CD4-positive, CD25-positive, alpha-beta regulatory T cell (primary cell): ENCODE results near the gene RNASEH2A. TPM values are rescaled to one million over a fixed set of nuclear protein-coding genes. Genes with fewer than 3 reads are reported as not detected.

Experiments
- ATAC-seq, 2 donors: fragments of 150-1000 bp; cut with Tn5 transposase; one replicate each; pipeline ENCODE4 v1.10.0; 2021; ENCODE audit warnings: low read depth in 2 of 2, moderate number of reproducible peaks in 2 of 2, moderate library complexity in 1 of 2
- DNase-seq, 3 donors: peaks; one replicate each; pipeline versions ENCODE4 v3.0.0 to v3.0.0-alpha.2; 2012 to 2022; ENCODE audit warnings: mixed read lengths in 1 of 3
- H3K27ac ChIP-seq: one replicate; pipeline ENCODE4 v1.7.0; 2013; ENCODE audit warnings: mild to moderate bottlenecking, low read length; ENCODE audit not compliant: insufficient read depth, poor library complexity, severe bottlenecking
- H3K27me3 ChIP-seq: one replicate; pipeline ENCODE4 v1.7.0; 2013; ENCODE audit warnings: low read length; ENCODE audit not compliant: control insufficient read depth, insufficient read depth
- H3K36me3 ChIP-seq: one replicate; pipeline ENCODE4 v1.7.0; 2013; ENCODE audit warnings: mild to moderate bottlenecking, low read length, moderate library complexity; ENCODE audit not compliant: control insufficient read depth, insufficient read depth
- H3K4me1 ChIP-seq: 2 replicates; pipeline ENCODE4 v1.7.0; 2013; ENCODE audit warnings: mild to moderate bottlenecking, low read length; ENCODE audit not compliant: insufficient read depth, control insufficient read depth, poor library complexity, severe bottlenecking
- H3K4me3 ChIP-seq: one replicate; pipeline ENCODE4 v1.7.0; 2013; ENCODE audit warnings: low read depth, mild to moderate bottlenecking, low read length, moderate library complexity
- H3K9me3 ChIP-seq, 2 experiments: 1 replicate in 1 of 2; 2 replicates in 1 of 2; pipeline ENCODE4 v1.7.0; 2013; ENCODE audit warnings: low read length in 2 of 2, mild to moderate bottlenecking in 1 of 2, moderate library complexity in 1 of 2; ENCODE audit not compliant: control insufficient read depth in 2 of 2
- H3K27ac Mint-ChIP-seq, 3 donors: one replicate each; pipeline ENCODE4 v1.8.0; 2020 to 2022; ENCODE audit warnings: mild to moderate bottlenecking in 3 of 3, mixed read lengths in 3 of 3, moderate library complexity in 2 of 3
- H3K27me3 Mint-ChIP-seq: one replicate; pipeline ENCODE4 v1.8.0; 2022; ENCODE audit warnings: mild to moderate bottlenecking, mixed read lengths
- H3K36me3 Mint-ChIP-seq: one replicate; pipeline ENCODE4 v1.8.0; 2020; ENCODE audit warnings: mixed read lengths
- H3K4me1 Mint-ChIP-seq, 4 donors: one replicate each; pipeline ENCODE4 v1.8.0; 2020 to 2022; ENCODE audit warnings: mixed read lengths in 4 of 4, mild to moderate bottlenecking in 1 of 4
- H3K4me3 Mint-ChIP-seq, 4 donors: one replicate each; pipeline ENCODE4 v1.8.0; 2020 to 2022; ENCODE audit warnings: mild to moderate bottlenecking in 4 of 4, mixed read lengths in 4 of 4, moderate library complexity in 3 of 4
- H3K9me3 Mint-ChIP-seq, 7 donors: one replicate each; pipeline ENCODE4 v1.8.0; 2020 to 2022; ENCODE audit warnings: mixed read lengths in 7 of 7, mild to moderate bottlenecking in 3 of 7, moderate library complexity in 2 of 7
- polyA plus RNA-seq, 4 donors: library from polyadenylated mRNA; unstranded; fragments of 300-500 nt; fragmentation: Illumina TruSeq; gene quantifications; one replicate each; pipeline ENCODE4 v1.2.3, GENCODE V29; 2021
- total RNA-seq: library from RNA; stranded (reverse); gene quantifications from one replicate; pipeline ENCODE4 v1.2.3, GENCODE V29; 2022

Gene RNASEH2A
- total and polyA plus RNA-seq, 5 donors from 2014 or later, result 4.7 to 27.5 (median 22.9) TPM

- H3K4me1 ChIP-seq, result peaks cover 67% of the 10 kb centered on the region
- peaks cover 0 to 34% (median 18%) of the 10 kb centered on the region in 4 donors for H3K4me1 Mint-ChIP-seq
- H3K4me3 ChIP-seq, result peak overlapping the region; percentile 35
- DNase-seq, result no peak
- ATAC-seq, result no peak
- peak overlapping the region; percentile 76 to 93 (median 84) for H3K4me3 Mint-ChIP-seq
- no peaks in the 10 kb centered on the region for H3K9me3 ChIP-seq
- no peaks in the 10 kb centered on the region for H3K36me3 Mint-ChIP-seq
- peak overlapping the region; percentile 100 for H3K27ac ChIP-seq
- H3K9me3 Mint-ChIP-seq, result no peaks in the 10 kb centered on the region
- H3K27ac Mint-ChIP-seq, result peak overlapping the region in 1 of 3 donors; percentile 95
- no peaks in the 10 kb centered on the region for H3K36me3 ChIP-seq
- H3K27me3 ChIP-seq, result no peaks in the 10 kb centered on the region
- H3K27me3 Mint-ChIP-seq, result no peaks in the 10 kb centered on the region
Observed at GRCh38 chr19:12783849-12784393, 22.5 kb upstream of the RNASEH2A start.

DNA sequence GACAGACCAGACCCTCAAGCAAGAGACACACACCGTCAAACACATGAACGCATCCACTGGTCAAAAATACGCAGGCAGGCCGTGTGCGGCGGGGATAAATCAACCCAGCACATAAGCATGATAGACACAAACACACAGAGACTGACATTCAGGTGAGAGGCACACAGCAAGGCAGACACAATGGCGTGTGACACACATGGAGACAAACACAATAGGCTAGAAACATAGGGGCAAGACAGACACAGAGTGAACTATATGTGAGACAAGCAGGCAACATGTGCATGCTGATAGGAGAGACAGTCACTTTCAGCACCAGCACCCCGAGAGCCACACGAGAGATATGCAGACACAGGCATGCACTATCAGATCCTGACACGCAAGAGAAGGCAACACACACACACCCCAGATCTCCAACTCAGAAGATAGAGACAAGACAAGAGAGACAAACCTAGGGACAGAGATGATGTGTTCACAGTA lies 22.0 kb upstream of the RNASEH2A start:
- no peaks in the 10 kb centered on the region for H3K36me3 Mint-ChIP-seq
- no peak overlapping the region for H3K4me3 Mint-ChIP-seq
- H3K27me3 Mint-ChIP-seq, result no peaks in the 10 kb centered on the region
- Histone ChIP-seq H3K36me3 (no peaks in the 10 kb centered on the region), H3K27ac (peak overlapping the region; percentile 100), H3K27me3 (no peaks in the 10 kb centered on the region), H3K4me3 (peak overlapping the region; percentile 29), H3K4me1 (peaks cover 67% of the 10 kb centered on the region), H3K9me3 (no peaks in the 10 kb centered on the region)
- H3K4me1 Mint-ChIP-seq, result peaks cover 0 to 35% (median 19%) of the 10 kb centered on the region in 4 donors
- no peak overlapping the region for H3K27ac Mint-ChIP-seq
- DNase-seq (peak in 2 of 3 donors; percentile 27 to 59), ATAC-seq (peak; percentile 5 to 14)
- no peaks in the 10 kb centered on the region for H3K9me3 Mint-ChIP-seq

DNA sequence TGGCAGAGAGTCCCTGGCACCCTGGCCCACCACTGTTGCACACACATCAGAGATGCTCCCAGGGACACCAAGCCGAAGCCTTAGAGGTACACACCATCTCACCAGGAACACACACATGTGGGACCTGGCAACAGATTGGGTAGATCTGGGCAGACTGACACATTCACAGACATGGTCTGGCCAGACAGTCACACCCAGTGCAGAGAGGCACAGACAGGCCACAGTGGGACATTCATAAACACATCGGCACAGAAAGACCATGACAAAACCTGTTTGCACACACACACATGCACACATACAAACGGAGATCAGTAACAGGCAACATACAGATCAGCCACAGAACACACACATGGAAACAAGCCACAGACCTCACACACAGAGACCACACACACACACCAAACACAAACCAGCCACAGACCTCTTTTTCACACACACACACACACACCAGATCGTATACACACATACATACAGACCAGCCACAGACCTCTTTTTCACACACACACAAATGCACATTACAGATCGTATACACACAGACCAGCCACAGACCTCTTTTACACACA lies 21.4 kb upstream of the RNASEH2A start:
- Mint-ChIP-seq H3K4me3 (no peak overlapping the region), H3K27ac (no peak overlapping the region), H3K4me1 (peaks cover 0 to 29% (median 16%) of the 10 kb centered on the region in 4 donors), H3K36me3 (no peaks in the 10 kb centered on the region), H3K9me3 (no peaks in the 10 kb centered on the region), H3K27me3 (no peaks in the 10 kb centered on the region)
- ATAC-seq, result no peak
- H3K36me3 ChIP-seq, result no peaks in the 10 kb centered on the region
- H3K4me3 ChIP-seq, result peak overlapping the region; percentile 29
- DNase-seq, result peak in 2 of 3 donors; percentile 25 to 54
- peaks cover 70% of the 10 kb centered on the region for H3K4me1 ChIP-seq
- peak overlapping the region; percentile 100 for H3K27ac ChIP-seq
- H3K9me3 ChIP-seq, result no peaks in the 10 kb centered on the region
- H3K27me3 ChIP-seq, result no peaks in the 10 kb centered on the region

DNA sequence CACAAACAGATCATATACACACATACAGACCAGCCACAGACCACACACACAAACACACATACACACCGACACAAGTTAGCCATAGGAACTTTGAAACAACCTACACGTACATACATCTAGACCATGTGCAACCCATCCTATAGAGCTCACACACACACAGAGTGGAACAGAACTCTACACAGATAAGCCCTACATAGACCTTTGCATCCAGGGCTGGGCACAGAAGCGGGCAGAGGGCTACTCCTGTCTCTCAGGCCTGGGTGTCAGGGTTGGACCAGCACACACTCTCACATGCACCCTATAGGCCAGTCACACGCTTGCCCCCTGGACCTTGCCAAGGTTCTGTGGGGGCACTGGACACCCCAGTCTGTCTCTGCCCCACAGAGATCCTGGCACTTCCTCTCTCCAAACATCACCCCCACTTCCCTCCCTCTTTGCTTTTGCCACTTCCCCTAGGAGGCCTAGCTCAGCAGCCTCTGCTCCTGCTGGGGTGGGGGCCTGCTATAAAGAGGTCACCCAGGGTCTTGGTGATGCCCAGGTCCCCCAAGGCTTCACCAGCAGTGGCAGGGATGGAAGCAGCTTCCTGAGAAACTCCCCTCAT lies 20.9 kb upstream of the RNASEH2A start:
- no peaks in the 10 kb centered on the region for H3K36me3 ChIP-seq
- DNase-seq (peak in 1 of 3 donors; percentile 42), ATAC-seq (no peak)
- peaks cover 0 to 32% (median 16%) of the 10 kb centered on the region in 4 donors for H3K4me1 Mint-ChIP-seq
- peak overlapping the region; percentile 29 for H3K4me3 ChIP-seq
- H3K27me3 ChIP-seq, result no peaks in the 10 kb centered on the region
- H3K27ac Mint-ChIP-seq, result no peak overlapping the region
- peaks cover 76% of the 10 kb centered on the region for H3K4me1 ChIP-seq
- H3K9me3 Mint-ChIP-seq, result no peaks in the 10 kb centered on the region
- H3K27ac ChIP-seq, result peak overlapping the region; percentile 100
- H3K36me3 Mint-ChIP-seq, result no peaks in the 10 kb centered on the region
- H3K9me3 ChIP-seq, result no peaks in the 10 kb centered on the region
- H3K4me3 Mint-ChIP-seq, result no peak overlapping the region
- peaks cover 4% of the 10 kb centered on the region for H3K27me3 Mint-ChIP-seq

GRCh38 chr19:12786141-12786870 lies 20.1 kb upstream of the RNASEH2A start:
- peaks cover 0 to 2% (median 0%) of the 10 kb centered on the region in 7 donors for H3K9me3 Mint-ChIP-seq
- H3K36me3 ChIP-seq, result no peaks in the 10 kb centered on the region
- H3K9me3 ChIP-seq, result no peaks in the 10 kb centered on the region
- H3K36me3 Mint-ChIP-seq, result no peaks in the 10 kb centered on the region
- H3K27me3 ChIP-seq, result no peaks in the 10 kb centered on the region
- peak overlapping the region in 2 of 3 donors; percentile 72 to 90 for H3K27ac Mint-ChIP-seq
- H3K4me3 Mint-ChIP-seq, result no peak overlapping the region
- no peak overlapping the region for H3K4me3 ChIP-seq
- peak overlapping the region; percentile 100 for H3K27ac ChIP-seq
- DNase-seq (peak in 1 of 3 donors; percentile 36), ATAC-seq (no peak)
- H3K4me1 ChIP-seq, result peaks cover 80% of the 10 kb centered on the region
- H3K27me3 Mint-ChIP-seq, result peaks cover 8% of the 10 kb centered on the region
- H3K4me1 Mint-ChIP-seq, result peaks cover 0 to 37% (median 19%) of the 10 kb centered on the region in 4 donors

DNA sequence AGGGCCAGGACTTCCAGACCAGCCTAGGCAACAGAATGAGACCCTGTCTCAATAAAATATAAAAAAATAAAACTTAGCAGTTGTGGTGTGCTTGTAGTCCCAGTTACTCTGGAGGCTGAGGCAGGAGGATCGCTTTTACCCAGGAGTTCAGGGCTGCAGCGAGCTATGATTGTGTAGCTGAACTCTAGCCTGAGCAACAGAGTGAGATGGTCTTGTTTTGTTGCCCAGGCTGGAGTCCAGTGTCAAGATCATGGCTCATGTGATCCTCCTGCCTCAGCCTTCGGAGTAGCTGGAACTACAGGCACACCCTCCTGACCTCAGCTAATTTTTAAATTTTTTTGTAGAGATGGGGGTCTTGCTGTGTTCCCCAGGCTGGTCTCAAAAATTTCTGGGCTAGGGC lies 19.4 kb upstream of the RNASEH2A start:
- Mint-ChIP-seq H3K4me1 (peaks cover 0 to 30% (median 16%) of the 10 kb centered on the region in 4 donors), H3K27ac (peak overlapping the region; percentile 72 to 93 (median 90)), H3K9me3 (peaks cover 0 to 3% (median 0%) of the 10 kb centered on the region in 7 donors), H3K27me3 (peaks cover 14% of the 10 kb centered on the region), H3K4me3 (no peak overlapping the region), H3K36me3 (no peaks in the 10 kb centered on the region)
- H3K9me3 ChIP-seq, result no peaks in the 10 kb centered on the region
- DNase-seq (no peak), ATAC-seq (no peak)
- H3K27me3 ChIP-seq, result no peaks in the 10 kb centered on the region
- H3K4me3 ChIP-seq, result no peak overlapping the region
- no peaks in the 10 kb centered on the region for H3K36me3 ChIP-seq
- peaks cover 73% of the 10 kb centered on the region for H3K4me1 ChIP-seq
- H3K27ac ChIP-seq, result peak overlapping the region; percentile 100

DNA sequence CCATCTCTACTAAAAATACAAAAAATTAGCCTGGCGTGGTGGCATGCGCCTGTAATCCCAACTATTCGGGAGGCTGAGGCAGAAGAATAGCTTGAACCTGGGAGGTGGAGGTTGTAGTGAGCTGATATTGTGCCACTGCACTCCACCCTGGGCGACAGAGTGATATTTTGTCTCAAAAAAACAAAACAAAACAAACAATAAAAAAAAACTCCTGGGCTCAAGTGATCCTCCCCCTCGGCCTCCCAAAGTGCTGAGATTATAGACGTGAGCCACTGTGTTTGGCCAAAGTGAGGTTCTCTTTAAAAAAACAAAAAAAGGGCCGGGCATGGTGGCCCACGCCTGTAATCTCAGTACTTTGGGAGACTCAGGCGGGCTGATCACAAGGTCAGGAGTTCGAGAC lies 18.9 kb upstream of the RNASEH2A start:
- H3K27me3 Mint-ChIP-seq, result peaks cover 15% of the 10 kb centered on the region
- peaks cover 0 to 3% (median 0%) of the 10 kb centered on the region in 7 donors for H3K9me3 Mint-ChIP-seq
- Histone ChIP-seq H3K36me3 (no peaks in the 10 kb centered on the region), H3K27ac (peak overlapping the region; percentile 41), H3K27me3 (no peaks in the 10 kb centered on the region), H3K4me3 (no peak overlapping the region), H3K9me3 (no peaks in the 10 kb centered on the region), H3K4me1 (peaks cover 68% of the 10 kb centered on the region)
- H3K36me3 Mint-ChIP-seq, result no peaks in the 10 kb centered on the region
- ATAC-seq, result no peak
- no peak overlapping the region for H3K4me3 Mint-ChIP-seq
- H3K27ac Mint-ChIP-seq, result peak overlapping the region in 2 of 3 donors; percentile 90 to 93
- no peak for DNase-seq
- H3K4me1 Mint-ChIP-seq, result peaks cover 0 to 26% (median 14%) of the 10 kb centered on the region in 4 donors
